ENCODE results near the gene PLET1.
"Not testable (repeated sequence)": the region's sequence is repeated elsewhere in the genome, so short reads cannot be mapped to it uniquely, and the experiment has no call there.

The PLET1 gene

GRCh38 chr11:112212710-112213109 lies 48.0 kb downstream of the PLET1 start:
- in situ Hi-C loops (cut with MboI; ENCODE audit: low sequenced_read_pairs, unreplicated experiment), result no loop called here
- no peak for TF ChIP-seq CTCF (IDR thresholded peaks at IDR 0.05; ENCODE audit: borderline replicate concordance, control extremely low read depth, extremely low read depth, insufficient read depth, missing control alignments)
- DNase-seq (ENCODE audit: low spot score), result no peak

- DNase-seq (ENCODE audit: low spot score), result no peak
- no peak for TF ChIP-seq CTCF (IDR thresholded peaks at IDR 0.05; ENCODE audit: borderline replicate concordance, control extremely low read depth, extremely low read depth, insufficient read depth, missing control alignments)
- in situ Hi-C loops (cut with MboI; ENCODE audit: low sequenced_read_pairs, unreplicated experiment), result no loop called here
These were observed 48.4 kb downstream of the PLET1 start for GRCh38 chr11:112212290-112212689.

GRCh38 chr11:112211536-112211935 lies 49.1 kb downstream of the PLET1 start:
- in situ Hi-C loops (cut with MboI; ENCODE audit: low sequenced_read_pairs, unreplicated experiment), result no loop called here
- DNase-seq (ENCODE audit: low spot score), result no peak
- no peak for TF ChIP-seq CTCF (IDR thresholded peaks at IDR 0.05; ENCODE audit: borderline replicate concordance, control extremely low read depth, extremely low read depth, insufficient read depth, missing control alignments)

- no peak for DNase-seq (ENCODE audit: low spot score)
- TF ChIP-seq CTCF (IDR thresholded peaks at IDR 0.05; ENCODE audit: borderline replicate concordance, control extremely low read depth, extremely low read depth, insufficient read depth, missing control alignments), result no peak
- in situ Hi-C loops (cut with MboI; ENCODE audit: low sequenced_read_pairs, unreplicated experiment), result no loop called here
These were observed 49.8 kb downstream of the PLET1 start for GRCh38 chr11:112210890-112211289.

- no peak for DNase-seq (ENCODE audit: low spot score)
- in situ Hi-C loops (cut with MboI; ENCODE audit: low sequenced_read_pairs, unreplicated experiment), result no loop called here
- no peak for TF ChIP-seq CTCF (IDR thresholded peaks at IDR 0.05; ENCODE audit: borderline replicate concordance, control extremely low read depth, extremely low read depth, insufficient read depth, missing control alignments)
These were observed 54.6 kb downstream of the PLET1 start for GRCh38 chr11:112206071-112206470.

- TF ChIP-seq CTCF (IDR thresholded peaks at IDR 0.05; ENCODE audit: borderline replicate concordance, control extremely low read depth, extremely low read depth, insufficient read depth, missing control alignments), result no peak
- in situ Hi-C loops (cut with MboI; ENCODE audit: low sequenced_read_pairs, unreplicated experiment), result no loop called here
These were observed 60.4 kb downstream of the PLET1 start for GRCh38 chr11:112200252-112200651.

GRCh38 chr11:112199101-112199500 lies 61.6 kb downstream of the PLET1 start:
- DNase-seq (ENCODE audit: low spot score); in situ Hi-C loops (cut with MboI; ENCODE audit: low sequenced_read_pairs, unreplicated experiment): not testable (repeated sequence)

More at GRCh38 chr11:112200252-112200651, 60.4 kb downstream of the PLET1 start:
- no peak for DNase-seq (ENCODE audit: low spot score)

Data from GM13976 (cell line).